IPS-11a (cell line): Measurements from ENCODE around the gene PCYOX1L.

ENCODE experiments used
- H3K4me3 ChIP-seq: one replicate; pipeline ENCODE4 v1.5.1; 2013; ENCODE audit warnings: low read depth, low read length, control low read depth

Gene PCYOX1L

GRCh38 chr5:149357370-149358293 is at the start of gene PCYOX1L:
PCYOX1L (plus strand) TSS chr5:149358046; CDS start chr5:149358069, 23 bp downstream.
- peak within 1 kb of the TSS; percentile 79 for H3K4me3 ChIP-seq

- no peak overlapping the region for H3K4me3 ChIP-seq
Observed at GRCh38 chr5:149309354-149309753, 48.5 kb upstream of the PCYOX1L start.

- H3K4me3 ChIP-seq = no peak overlapping the region
Observed at GRCh38 chr5:149310488-149310887, 47.4 kb upstream of the PCYOX1L start.

- H3K4me3 ChIP-seq = no peak overlapping the region
Observed at GRCh38 chr5:149310947-149311658, 46.7 kb upstream of the PCYOX1L start.

- no peak overlapping the region for H3K4me3 ChIP-seq
Observed at GRCh38 chr5:149313151-149313841, 44.5 kb upstream of the PCYOX1L start.

- no peak overlapping the region for H3K4me3 ChIP-seq
Observed at GRCh38 chr5:149314571-149315111, 43.2 kb upstream of the PCYOX1L start.

- H3K4me3 ChIP-seq = no peak overlapping the region
Observed at GRCh38 chr5:149315753-149316152, 42.1 kb upstream of the PCYOX1L start.

- H3K4me3 ChIP-seq = no peak overlapping the region
Observed at GRCh38 chr5:149317281-149318048, 40.4 kb upstream of the PCYOX1L start.

GRCh38 chr5:149319174-149319573 is 38.7 kb upstream of the PCYOX1L start:
- no peak overlapping the region for H3K4me3 ChIP-seq

- H3K4me3 ChIP-seq = no peak overlapping the region
Observed at GRCh38 chr5:149320791-149321330, 37.0 kb upstream of the PCYOX1L start.

GRCh38 chr5:149322518-149322917 is 35.3 kb upstream of the PCYOX1L start:
- H3K4me3 ChIP-seq = no peak overlapping the region

- H3K4me3 ChIP-seq = no peak overlapping the region
Observed at GRCh38 chr5:149323210-149323609, 34.6 kb upstream of the PCYOX1L start.

GRCh38 chr5:149323621-149324205 is 34.1 kb upstream of the PCYOX1L start:
- no peak overlapping the region for H3K4me3 ChIP-seq

- no peak overlapping the region for H3K4me3 ChIP-seq
Observed at GRCh38 chr5:149324641-149325040, 33.2 kb upstream of the PCYOX1L start.

- no peak overlapping the region for H3K4me3 ChIP-seq
Observed at GRCh38 chr5:149325166-149325735, 32.6 kb upstream of the PCYOX1L start.

- no peak overlapping the region for H3K4me3 ChIP-seq
Observed at GRCh38 chr5:149325894-149326293, 32.0 kb upstream of the PCYOX1L start.

GRCh38 chr5:149326611-149327010 is 31.2 kb upstream of the PCYOX1L start:
- H3K4me3 ChIP-seq = no peak overlapping the region

GRCh38 chr5:149328177-149328576 is 29.7 kb upstream of the PCYOX1L start:
- no peak overlapping the region for H3K4me3 ChIP-seq

GRCh38 chr5:149333711-149334443 is 24.0 kb upstream of the PCYOX1L start:
- H3K4me3 ChIP-seq = no peak overlapping the region
